ENCODE measurements around the gene ZNF429.
"Not testable (repeated sequence)": the region's sequence is repeated elsewhere in the genome, so short reads cannot be mapped to it uniquely, and the experiment has no call there.

ZNF429 gene

GRCh38 chr19:21496876-21497275 lies 8.5 kb upstream of the ZNF429 start:
- no peaks in the 10 kb centered on the region for H3K9me3 ChIP-seq
- intact Hi-C loops (cut with DNase I; ENCODE audit: low total_unique reads), result no loop called here
- DNase-seq, result no peak
- no peaks in the 10 kb centered on the region for H3K36me3 ChIP-seq
- TF ChIP-seq, protein P1, sequence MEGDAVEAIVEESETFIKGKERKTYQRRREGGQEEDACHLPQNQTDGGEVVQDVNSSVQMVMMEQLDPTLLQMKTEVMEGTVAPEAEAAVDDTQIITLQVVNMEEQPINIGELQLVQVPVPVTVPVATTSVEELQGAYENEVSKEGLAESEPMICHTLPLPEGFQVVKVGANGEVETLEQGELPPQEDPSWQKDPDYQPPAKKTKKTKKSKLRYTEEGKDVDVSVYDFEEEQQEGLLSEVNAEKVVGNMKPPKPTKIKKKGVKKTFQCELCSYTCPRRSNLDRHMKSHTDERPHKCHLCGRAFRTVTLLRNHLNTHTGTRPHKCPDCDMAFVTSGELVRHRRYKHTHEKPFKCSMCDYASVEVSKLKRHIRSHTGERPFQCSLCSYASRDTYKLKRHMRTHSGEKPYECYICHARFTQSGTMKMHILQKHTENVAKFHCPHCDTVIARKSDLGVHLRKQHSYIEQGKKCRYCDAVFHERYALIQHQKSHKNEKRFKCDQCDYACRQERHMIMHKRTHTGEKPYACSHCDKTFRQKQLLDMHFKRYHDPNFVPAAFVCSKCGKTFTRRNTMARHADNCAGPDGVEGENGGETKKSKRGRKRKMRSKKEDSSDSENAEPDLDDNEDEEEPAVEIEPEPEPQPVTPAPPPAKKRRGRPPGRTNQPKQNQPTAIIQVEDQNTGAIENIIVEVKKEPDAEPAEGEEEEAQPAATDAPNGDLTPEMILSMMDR (IDR thresholded peaks at IDR 0.05), result no peak
- no peaks in the 10 kb centered on the region for H3K4me1 ChIP-seq
- no peaks in the 10 kb centered on the region for H3K27me3 ChIP-seq
- H3K27ac ChIP-seq, result no peak overlapping the region
- H3K4me3 ChIP-seq, result no peak overlapping the region

- intact Hi-C loops (cut with DNase I; ENCODE audit: low total_unique reads), result no loop called here
- DNase-seq, result no peak
- TF ChIP-seq, protein P1 (IDR thresholded peaks at IDR 0.05), result no peak
Observed at GRCh38 chr19:21498651-21499050, 6.8 kb upstream of the ZNF429 start.

GRCh38 chr19:21508198-21508597 lies 2.8 kb downstream of the ZNF429 start:
- no peaks in the 10 kb centered on the region for H3K27me3 ChIP-seq
- no peaks in the 10 kb centered on the region for H3K9me3 ChIP-seq
- no peak for DNase-seq
- H3K4me1 ChIP-seq, result peaks cover 0 to 55% (median 17%) of the 10 kb centered on the region in 4 donors
- no peaks in the 10 kb centered on the region for H3K36me3 ChIP-seq
- intact Hi-C loops (cut with DNase I; ENCODE audit: low total_unique reads), result no loop called here
- TF ChIP-seq, protein P1 (IDR thresholded peaks at IDR 0.05), result no peak
- H3K4me3 ChIP-seq, result no peak overlapping the region
- peak overlapping the region in 1 of 2 donors; percentile 37 for H3K27ac ChIP-seq

More at GRCh38 chr19:21498651-21499050, 6.8 kb upstream of the ZNF429 start:
- H3K4me3 ChIP-seq, result no peak overlapping the region
- H3K36me3 ChIP-seq, result no peaks in the 10 kb centered on the region
- H3K9me3 ChIP-seq, result no peaks in the 10 kb centered on the region
- no peak overlapping the region for H3K27ac ChIP-seq
- no peaks in the 10 kb centered on the region for H3K27me3 ChIP-seq
- H3K4me1 ChIP-seq, result no peaks in the 10 kb centered on the region

DNA sequence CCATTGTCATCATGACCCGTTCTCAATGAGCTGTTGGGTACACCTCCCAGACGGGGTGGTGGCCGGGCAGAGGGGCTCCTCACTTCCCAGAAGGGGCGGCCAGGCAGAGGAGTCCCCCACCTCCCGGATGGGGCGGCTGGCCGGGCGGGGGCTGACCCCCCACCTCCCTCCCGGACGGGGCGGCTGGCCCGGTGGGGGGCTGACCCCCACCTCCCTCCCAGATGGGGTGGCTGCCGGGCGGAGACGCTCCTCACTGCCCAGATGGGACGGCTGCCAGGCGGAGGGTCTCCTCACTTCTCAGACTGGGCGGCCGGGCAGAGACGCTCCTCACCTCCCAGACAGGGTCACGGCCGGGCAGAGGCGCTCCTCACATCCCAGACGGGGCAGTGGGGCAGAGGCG lies 5.7 kb downstream of the ZNF429 start:
- H3K27me3 ChIP-seq; H3K9me3 ChIP-seq; H3K36me3 ChIP-seq; DNase-seq; intact Hi-C loops (cut with DNase I; ENCODE audit: low total_unique reads); H3K4me3 ChIP-seq; H3K27ac ChIP-seq: not testable (repeated sequence)
- H3K4me1 ChIP-seq, result peaks cover 0 to 58% (median 15%) of the 10 kb centered on the region in 4 donors

GRCh38 chr19:21512609-21513008 lies 7.2 kb downstream of the ZNF429 start:
- intact Hi-C loops (cut with DNase I; ENCODE audit: low total_unique reads); H3K9me3 ChIP-seq: not testable (repeated sequence)

DNA sequence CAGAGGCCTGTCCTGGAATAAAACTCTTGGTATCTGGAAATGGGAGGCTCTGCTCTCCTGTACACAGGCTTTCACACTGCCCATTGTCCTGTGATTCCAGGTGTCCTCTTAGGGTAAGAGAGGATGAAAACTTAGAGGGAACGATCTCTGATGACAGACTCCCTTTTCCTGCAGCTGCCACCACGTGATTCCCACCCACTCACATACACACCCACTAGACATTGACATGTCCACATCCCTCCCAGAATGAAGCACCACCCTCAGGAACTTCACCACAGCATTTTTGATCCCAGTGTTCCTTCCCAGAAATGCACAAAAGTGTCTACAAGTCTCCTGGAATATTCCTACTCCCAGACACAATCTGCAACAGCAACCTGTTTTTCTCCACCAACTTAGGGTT lies 8.2 kb downstream of the ZNF429 start:
- Histone ChIP-seq H3K4me1 (peaks cover 0 to 45% (median 4%) of the 10 kb centered on the region in 4 donors), H3K27ac (peak overlapping the region in 1 of 2 donors; percentile 39), H3K27me3 (no peaks in the 10 kb centered on the region), H3K9me3 (no peaks in the 10 kb centered on the region), H3K36me3 (peaks cover 3 to 6% (median 4%) of the 10 kb centered on the region in 3 donors), H3K4me3 (no peak overlapping the region)
- DNase-seq, result no peak
- intact Hi-C loops (cut with DNase I; ENCODE audit: low total_unique reads), result no loop called here
- TF ChIP-seq, protein P1 (IDR thresholded peaks at IDR 0.05), result no peak

More at GRCh38 chr19:21512609-21513008, 7.2 kb downstream of the ZNF429 start:
- H3K27me3 ChIP-seq, H3K4me3 ChIP-seq, DNase-seq, H3K36me3 ChIP-seq: not testable (repeated sequence)
- Histone ChIP-seq H3K27ac (peak overlapping the region in 1 of 2 donors; percentile 39), H3K4me1 (peaks cover 0 to 49% (median 11%) of the 10 kb centered on the region in 4 donors)

GRCh38 chr19:21519488-21519887 lies 14.1 kb downstream of the ZNF429 start:
- Histone ChIP-seq H3K27me3 (no peaks in the 10 kb centered on the region), H3K9me3 (peaks cover 0 to 15% (median 14%) of the 10 kb centered on the region in 3 donors), H3K27ac (no peak overlapping the region), H3K4me1 (peaks cover 0 to 12% (median 0%) of the 10 kb centered on the region in 4 donors), H3K36me3 (peaks cover 53 to 60% (median 56%) of the 10 kb centered on the region in 3 donors), H3K4me3 (no peak overlapping the region)
- TF ChIP-seq, protein P1 (IDR thresholded peaks at IDR 0.05), result no peak
- no peak for DNase-seq
- intact Hi-C loops (cut with DNase I; ENCODE audit: low total_unique reads), result no loop called here
